Measurements from ENCODE around the gene RNF130.

- no peak for TF ChIP-seq CTCF (IDR thresholded peaks at IDR 0.05)
- no peak for TF ChIP-seq POLR2A (IDR thresholded peaks at IDR 0.05)
These were observed 48.9 kb upstream of the RNF130 start for GRCh38 chr5:180120237-180121101.
